ENCODE results near the gene MAGI1. TPM values are rescaled to one million over a fixed set of nuclear protein-coding genes. Genes with fewer than 3 reads are reported as not detected.

Gene MAGI1
- total RNA-seq, 1 experiment from 2014 or later, result 38.6 TPM

- Histone ChIP-seq H3K4me1 (ENCODE audit: control insufficient read depth in 1 of 2, insufficient read depth in 2 of 2, low read length in 2 of 2) (no peaks in the 10 kb centered on the region), H3K4me3 (replicated peaks in 1 of 2; ENCODE audit: low read depth in 1 of 2, low read length in 2 of 2) (no peak overlapping the region), H3K27me3 (ENCODE audit: insufficient read depth, low read length) (no peaks in the 10 kb centered on the region), H3K27ac (ENCODE audit: low read depth, low read length) (no peak overlapping the region), H3K9ac (ENCODE audit: low read length) (no peak overlapping the region), H3K4me2 (ENCODE audit: low read length) (no peak overlapping the region), H2AFZ (ENCODE audit: low read depth, low read length, poor library complexity, severe bottlenecking) (no peak overlapping the region), H4K20me1 (ENCODE audit: insufficient read depth) (no peaks in the 10 kb centered on the region; the same call in 1 of the 2 replicates), H3K9me3 (ENCODE audit: control insufficient read depth in 1 of 2, insufficient read depth in 1 of 2, low read depth in 1 of 2, low read length in 2 of 2) (no peaks in the 10 kb centered on the region), H3K79me2 (ENCODE audit: insufficient read depth, low read length) (no peaks in the 10 kb centered on the region), H3K36me3 (ENCODE audit: control insufficient read depth in 1 of 2, insufficient read depth in 2 of 2, low read length in 2 of 2) (no peaks in the 10 kb centered on the region), H3K9me2 (ENCODE audit: insufficient read depth) (no peaks in the 10 kb centered on the region)
- ATAC-seq (no peak), DNase-seq (ENCODE audit: low read depth, low spot score) (no peak)
- ChIA-PET POLR2A (no interaction called here), CTCF (no interaction called here), RAD21 (ENCODE audit: low non-redundant PET in 1 of 2, low total read pairs in 2 of 2, uncharacterized antibody in 2 of 2, unreplicated experiment in 2 of 2) (no interaction called here)
- no TSS peak for BruUV-seq (replicated peaks)
- intact Hi-C loops (cut with micrococcal nuclease), result no loop called here
- no peak for TF ChIP-seq CTCF (IDR thresholded peaks at IDR 0.05 in 2 of 3, conservative IDR thresholded peaks at IDR 0.05 in 1 of 3; ENCODE audit: borderline replicate concordance in 1 of 3, insufficient read depth in 1 of 3, low read depth in 2 of 3, low read length in 2 of 3)
- no peak for TF ChIP-seq YY1 (IDR thresholded peaks at IDR 0.05; ENCODE audit: extremely low read depth, insufficient replicate concordance, low read depth, low read length)
- no peak for TF ChIP-seq JUND (IDR thresholded peaks at IDR 0.05)
- TF ChIP-seq MAX (IDR thresholded peaks at IDR 0.05), result no peak
- TF ChIP-seq FOSL1 (IDR thresholded peaks at IDR 0.05; ENCODE audit: low read depth), result no peak
- no peak for TF ChIP-seq POLR2AphosphoS5 (IDR thresholded peaks at IDR 0.05; ENCODE audit: low read depth, low read length)
- no peak for TF ChIP-seq ZFX (IDR thresholded peaks at IDR 0.05)
- no peak for TF ChIP-seq ZNF274 (IDR thresholded peaks at IDR 0.05; ENCODE audit: low read depth, low read length)
- TF ChIP-seq SIN3A (IDR thresholded peaks at IDR 0.05; ENCODE audit: low read depth), result no peak
- no peak for TF ChIP-seq TCF7L2 (IDR thresholded peaks at IDR 0.05; ENCODE audit: borderline replicate concordance, extremely low read depth, insufficient read depth, insufficient read length)
Measured at GRCh38 chr3:65739901-65740541, 298.7 kb downstream of the MAGI1 start.
